IMR-90 (cell line): ENCODE results near the gene IFNK. TPM values are rescaled to one million over a fixed set of nuclear protein-coding genes. Genes with fewer than 3 reads are reported as not detected.

Source experiments
- ATAC-seq: fragments of 200-7000 bp; cut with Tn5 transposase; 2 replicates; pipeline ENCODE4 v1.9.1; 2020; ENCODE audit warnings: low read depth, mild to moderate bottlenecking, moderate library complexity
- BruUV-seq: library from RNA; stranded (reverse); fragments of 400-500 nt; replicated peaks from 2 replicates; lab custom pipeline; 2021; lab: Mats Ljungman, UMichigan
- CTCF ChIA-PET: fragments of 300-600 bp; formaldehyde crosslinking; extraction: SDS; loops from one replicate; lab custom pipeline; 2021; ENCODE audit warnings: antibody characterized with exemption; lab: Yijun Ruan, JAX
- POLR2A ChIA-PET: fragments of 300-600 bp; sonication (Branson Sonifier 250); formaldehyde crosslinking; loops from one replicate; lab custom pipeline; 2022; ENCODE audit warnings: antibody characterized with exemption; ENCODE audit not compliant: unreplicated experiment; lab: Charles Lee
- DNase-seq: peaks from one replicate; pipeline ENCODE4 v3.0.0; 2013
- H2AFZ ChIP-seq: replicated peaks from 2 replicates; pipeline ENCODE3; 2013; ENCODE audit warnings: low read length, mild to moderate bottlenecking; ENCODE audit not compliant: poor library complexity
- H2AK5ac ChIP-seq: 2 replicates; pipeline ENCODE4 v1.6.1; 2013; ENCODE audit warnings: low read depth, low read length, inconsistent platforms
- H2AK9ac ChIP-seq: replicated peaks from 2 replicates; pipeline ENCODE3; 2013; ENCODE audit warnings: mild to moderate bottlenecking, low read depth, low read length, moderate library complexity; ENCODE audit not compliant: poor library complexity
- H2BK120ac ChIP-seq: 2 replicates; pipeline ENCODE4 v1.6.1; 2013; ENCODE audit warnings: low read depth, low read length, inconsistent platforms
- H2BK15ac ChIP-seq: 3 replicates; pipeline ENCODE4 v1.6.1; 2013; ENCODE audit warnings: low read depth, low read length, inconsistent platforms
- H2BK20ac ChIP-seq: 2 replicates; pipeline ENCODE4 v1.6.1; 2013; ENCODE audit warnings: low read depth, mild to moderate bottlenecking, inconsistent platforms, low read length, moderate library complexity
- H2BK5ac ChIP-seq: 2 replicates; pipeline ENCODE4 v1.6.1; 2013; ENCODE audit warnings: mild to moderate bottlenecking, low read depth, low read length, inconsistent platforms; ENCODE audit not compliant: poor library complexity, severe bottlenecking
- H3K14ac ChIP-seq: replicated peaks from 2 replicates; pipeline ENCODE4 v1.6.1; 2013; ENCODE audit warnings: low read depth, low read length, inconsistent platforms
- H3K18ac ChIP-seq: 2 replicates; pipeline ENCODE4 v1.6.1; 2013; ENCODE audit warnings: low read depth, low read length, control low read depth
- H3K23ac ChIP-seq: 2 replicates; pipeline ENCODE4 v1.6.1; 2013; ENCODE audit warnings: low read depth, low read length, inconsistent platforms
- H3K27ac ChIP-seq: 2 replicates; pipeline ENCODE4 v1.5.1; 2013; ENCODE audit warnings: mild to moderate bottlenecking, control low read depth, low read length; ENCODE audit not compliant: insufficient read depth
- H3K27me3 ChIP-seq: 2 replicates; pipeline ENCODE4 v1.6.1; 2013; ENCODE audit warnings: low read length; ENCODE audit not compliant: control insufficient read depth, insufficient read depth
- H3K36me3 ChIP-seq: 2 replicates; pipeline ENCODE4 v1.6.1; 2013; ENCODE audit warnings: low read length, mixed read lengths; ENCODE audit not compliant: control insufficient read depth, insufficient read depth
- H3K4ac ChIP-seq: 2 replicates; pipeline ENCODE4 v1.6.1; 2013; ENCODE audit warnings: low read depth, low read length, inconsistent platforms
- H3K4me1 ChIP-seq: 2 replicates; pipeline ENCODE4 v1.6.1; 2013; ENCODE audit warnings: low read length, mixed read lengths; ENCODE audit not compliant: control insufficient read depth, insufficient read depth
- H3K4me2 ChIP-seq: 2 replicates; pipeline ENCODE4 v1.6.1; 2013; ENCODE audit warnings: low read depth, mild to moderate bottlenecking, control low read depth, low read length, moderate library complexity
- H3K4me3 ChIP-seq: 2 replicates; pipeline ENCODE4 v1.5.1; 2013; ENCODE audit warnings: low read depth, mild to moderate bottlenecking, control low read depth, low read length, moderate library complexity; ENCODE audit not compliant: insufficient read depth
- H3K56ac ChIP-seq: 2 replicates; pipeline ENCODE4 v1.6.1; 2013; ENCODE audit warnings: low read length, inconsistent platforms; ENCODE audit not compliant: insufficient read depth; ENCODE audit errors: extremely low read depth
- H3K79me1 ChIP-seq, 2 experiments: 2 replicates each; pipeline ENCODE4 v1.6.1; 2013; ENCODE audit warnings: low read length in 2 of 2, inconsistent platforms in 1 of 2, low read depth in 1 of 2
- H3K9ac ChIP-seq: 2 replicates; pipeline ENCODE4 v1.6.1; 2013; ENCODE audit warnings: low read depth, low read length, control low read depth
- H3K9me1 ChIP-seq: 2 replicates; pipeline ENCODE4 v1.6.1; 2013; ENCODE audit warnings: low read length, inconsistent platforms; ENCODE audit not compliant: insufficient read depth
- H3K9me3 ChIP-seq: 2 replicates; pipeline ENCODE4 v1.6.1; 2013; ENCODE audit warnings: low read length; ENCODE audit not compliant: control insufficient read depth, insufficient read depth
- H4K20me1 ChIP-seq: 2 replicates; pipeline ENCODE4 v1.6.1; 2013; ENCODE audit warnings: low read length, inconsistent platforms; ENCODE audit not compliant: insufficient read depth
- H4K5ac ChIP-seq: 2 replicates; pipeline ENCODE4 v1.6.1; 2013; ENCODE audit warnings: mild to moderate bottlenecking, low read depth, low read length, control low read depth
- H4K8ac ChIP-seq, 2 experiments: 2 replicates each; pipeline ENCODE4 v1.6.1; 2013; ENCODE audit warnings: low read depth in 2 of 2, low read length in 2 of 2, control low read depth in 1 of 2, inconsistent platforms in 1 of 2
- H4K91ac ChIP-seq: 2 replicates; pipeline ENCODE4 v1.6.1; 2013; ENCODE audit warnings: low read depth, low read length, inconsistent platforms; ENCODE audit not compliant: insufficient read depth
- BHLHE40 ChIP-seq: fragments of 150-350 bp; IDR thresholded peaks from 2 replicates; pipeline ENCODE4 v1.6.1; 2016; ENCODE audit warnings: mild to moderate bottlenecking, low read depth, low read length
- CHD1 ChIP-seq: IDR thresholded peaks from 2 replicates; pipeline ENCODE4 v1.6.1; 2012; ENCODE audit warnings: low read depth, low read length, improper control_type of control experiment
- CTCF ChIP-seq: conservative IDR thresholded peaks from 2 replicates; pipeline ENCODE4 v1.5.1; 2012; ENCODE audit warnings: mild to moderate bottlenecking, low read depth, low read length, improper control_type of control experiment
- ELK1 ChIP-seq: fragments of 150-350 bp; IDR thresholded peaks from 2 replicates; pipeline ENCODE4 v1.6.1; 2016; ENCODE audit warnings: low read depth, mild to moderate bottlenecking, low read length, moderate library complexity, borderline replicate concordance
- MAZ ChIP-seq: IDR thresholded peaks from 2 replicates; pipeline ENCODE4 v1.6.1; 2012; ENCODE audit warnings: low read depth, mild to moderate bottlenecking, low read length, improper control_type of control experiment, moderate library complexity, borderline replicate concordance
- RAD21 ChIP-seq: IDR thresholded peaks from 2 replicates; pipeline ENCODE4 v1.6.1; 2012; ENCODE audit warnings: low read length, improper control_type of control experiment
- RFX5 ChIP-seq: IDR thresholded peaks from 2 replicates; pipeline ENCODE4 v1.8.0; 2012; ENCODE audit warnings: low read depth, mild to moderate bottlenecking, low read length, moderate library complexity
- SMC3 ChIP-seq: fragments of 150-350 bp; IDR thresholded peaks from 2 replicates; pipeline ENCODE4 v1.6.1; 2016; ENCODE audit warnings: low read depth, mild to moderate bottlenecking, antibody characterized with exemption, low read length, moderate library complexity
- WGBS, 2 experiments: methylation state at CpG; one replicate each; pipeline versions ENCODE4 v1.1.5 to v1.1.7; 2013; ENCODE audit warnings: missing lambda C conversion rate in 2 of 2; ENCODE audit not compliant: insufficient read length in 1 of 2; ENCODE audit errors: extremely low coverage in 2 of 2; 5-methylcytosine and 5-hydroxymethylcytosine counted together
- dilution Hi-C: fragments of 300-500 bp; cut with HindIII; formaldehyde crosslinking; loops from one replicate; pipeline ENCODE4 v1.14.3; 2018; ENCODE audit warnings: low sequenced_read_pairs; ENCODE audit not compliant: unreplicated experiment
- in situ Hi-C: fragments of 300-500 bp; cut with MboI; formaldehyde crosslinking; loops from 3 replicates; pipeline ENCODE4 v1.14.3; 2019; ENCODE audit warnings: low sequenced_read_pairs, inconsistent platforms, mixed read lengths
- intact Hi-C: fragments of 100-400 bp; cut with micrococcal nuclease; formaldehyde crosslinking; loops from 2 replicates; pipeline ENCODE4 v1.10.0; 2022
- polyA plus RNA-seq, 3 experiments: library from polyadenylated mRNA; depleted of rRNA; stranded (reverse); fragments of >200 nt; gene quantifications; 2 replicates each; pipeline ENCODE4 v1.2.3, GENCODE V29; 2012; ENCODE audit warnings: low replicate concordance in 1 of 3
- total RNA-seq: library from RNA; depleted of rRNA; stranded (reverse); fragments of >200 nt; gene quantifications from 2 replicates; pipeline ENCODE4 v1.2.3, GENCODE V29; 2012

IFNK gene
- total and polyA plus RNA-seq, 2 of the 4 experiments (the other 2 are of a cell fraction), result not detected

GRCh38 chr9:27549196-27549755, 25.2 kb downstream of the IFNK start:
- WGBS, 2 experiments, result 100% methylated on average over 1 of the region's 4 CpGs; no CpG with 5 or more reads in 1 of the 2 experiments
- Histone ChIP-seq H3K4me3 (no peak overlapping the region), H4K5ac (no peak overlapping the region), H3K9ac (no peak overlapping the region), H3K56ac (no peak overlapping the region), H4K91ac (no peak overlapping the region), H3K27me3 (no peaks in the 10 kb centered on the region), H3K36me3 (no peaks in the 10 kb centered on the region; the same call in 1 of the 2 replicates), H3K18ac (no peak overlapping the region), H3K9me1 (no peaks in the 10 kb centered on the region), H3K79me1 (no peaks in the 10 kb centered on the region), H3K4ac (no peak overlapping the region), H3K4me2 (no peak overlapping the region; the same call in 1 of the 2 replicates), H2BK15ac (no peak overlapping the region), H4K20me1 (no peaks in the 10 kb centered on the region), H3K14ac (no peak overlapping the region), H2BK120ac (no peak overlapping the region), H3K23ac (no peak overlapping the region), H2AFZ (no peak overlapping the region), H3K27ac (no peak overlapping the region), H2BK20ac (no peak overlapping the region), H3K9me3 (no peaks in the 10 kb centered on the region), H2BK5ac (no peak overlapping the region), H4K8ac (no peak overlapping the region), H2AK5ac (no peak overlapping the region), H3K4me1 (peaks cover 2% of the 10 kb centered on the region; the same call in 1 of the 2 replicates), H2AK9ac (no peak overlapping the region)
- TF ChIP-seq CTCF, result no peak
- no peak for TF ChIP-seq CHD1
- TF ChIP-seq SMC3, result no peak
- no peak for TF ChIP-seq ELK1
- TF ChIP-seq MAZ, result no peak
- TF ChIP-seq RFX5, result no peak
- no peak for TF ChIP-seq BHLHE40
- no peak for TF ChIP-seq RAD21
- intact Hi-C loops (loop anchor here (5.0 to 10.0 kb wide), 3 partner anchors 514 to 802 kb away; no protein-coding TSS in a partner anchor), dilution Hi-C loops (no loop called here), in situ Hi-C loops (no loop called here)
- CTCF ChIA-PET, result interaction anchor here (0.8 to 0.9 kb wide), 2 partner anchors 10 to 216 kb away, joined by 3 to 4 read pairs; no protein-coding TSS in a partner anchor
- DNase-seq (peak; percentile 36), ATAC-seq (0 out of 2 replicates have a peak, but pooled peaks have one; percentile 27)
- POLR2A ChIA-PET, result no interaction called here
- BruUV-seq, result no TSS peak
